GM21825 (cell line): Measurements from ENCODE around the gene PC.
"Not testable (repeated sequence)": the region's sequence is repeated elsewhere in the genome, so short reads cannot be mapped to it uniquely, and the experiment has no call there.

Experiments used
- ATAC-seq: cut with Tn5 transposase; IDR thresholded peaks from one replicate; pipeline ENCODE4 v1.9.1; 2021; ENCODE audit warnings: mild to moderate bottlenecking, moderate library complexity; ENCODE audit not compliant: unreplicated experiment

Gene PC

GRCh38 chr11:66979336-66979980, 21.3 kb upstream of the PC start:
- ATAC-seq: no peak

- no peak for ATAC-seq
Measured at GRCh38 chr11:66978717-66979116, 20.5 kb upstream of the PC start.

- ATAC-seq: no peak
Measured at GRCh38 chr11:66978229-66978628, 20.0 kb upstream of the PC start.

DNA sequence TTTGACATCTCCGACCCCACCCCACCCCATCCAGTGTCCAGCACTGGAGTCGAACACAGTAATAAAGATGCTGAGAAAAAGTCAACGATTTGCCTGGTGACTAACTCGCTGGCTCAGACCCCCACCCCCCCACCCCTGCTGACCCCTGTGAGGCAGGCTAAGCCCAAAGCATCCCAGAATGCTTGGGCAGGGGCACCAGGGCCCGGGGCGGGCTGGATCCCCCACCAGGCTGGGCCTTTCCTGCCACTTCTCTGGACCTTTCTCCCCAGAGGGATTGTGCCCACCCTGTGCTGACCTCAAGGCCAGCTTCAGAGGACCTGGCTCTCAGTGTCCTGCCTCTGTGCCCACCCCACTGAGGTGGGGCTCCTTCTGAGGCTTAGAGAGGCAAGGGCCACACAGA, 18.7 kb upstream of the PC start:
- no peak for ATAC-seq

DNA sequence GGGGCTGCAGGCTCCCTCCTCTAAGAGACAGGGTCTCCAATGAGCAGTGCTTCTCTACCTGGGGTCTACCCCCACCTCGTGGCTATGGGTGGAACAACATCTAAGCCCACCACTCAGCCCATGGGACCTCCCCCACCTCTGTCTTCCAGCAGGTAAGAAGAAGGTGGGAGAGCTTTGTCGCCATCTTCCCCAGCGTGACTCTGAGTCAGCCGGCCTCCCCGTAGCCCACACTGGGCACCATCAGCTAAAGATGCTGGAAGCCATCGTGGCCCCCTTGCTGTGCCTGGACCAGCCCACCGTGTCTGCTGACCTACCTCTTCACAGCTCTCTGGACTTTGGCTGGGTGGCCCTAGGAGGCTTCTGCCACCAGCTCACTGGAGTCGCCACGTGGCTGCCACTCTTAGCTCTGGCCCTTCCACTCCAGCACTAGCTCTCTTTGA, 17.9 kb upstream of the PC start:
- no peak for ATAC-seq

DNA sequence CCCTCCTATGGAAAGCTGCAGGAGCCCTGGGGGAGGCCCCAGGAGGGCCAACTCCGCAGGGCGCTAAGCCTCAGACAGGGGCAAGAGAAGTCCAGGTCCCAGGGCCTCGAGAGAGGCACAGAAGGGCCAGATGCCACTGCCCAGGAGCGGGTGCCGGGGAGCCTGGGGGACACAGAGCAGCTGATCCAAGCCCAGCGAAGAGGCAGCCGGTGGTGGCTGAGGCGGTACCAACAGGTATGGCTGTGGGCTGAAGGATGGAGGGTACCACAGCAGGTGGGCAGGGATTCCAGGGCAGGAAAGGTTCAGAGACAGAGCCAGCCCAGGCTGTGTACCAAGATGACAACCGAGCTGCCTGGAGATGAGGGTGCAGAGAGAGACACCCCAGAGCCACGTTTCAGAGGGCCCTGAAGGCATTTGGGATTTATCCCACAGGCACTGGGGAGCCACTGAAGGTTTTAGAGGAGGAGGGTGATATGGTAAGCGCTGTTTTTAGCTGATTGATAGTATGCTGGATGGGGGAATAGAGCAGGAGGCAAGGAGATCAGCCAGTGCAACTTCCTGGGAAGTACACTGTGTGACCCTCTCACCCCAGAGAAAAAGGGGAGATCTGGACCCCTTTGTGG, 17.3 kb upstream of the PC start:
- no peak for ATAC-seq

DNA sequence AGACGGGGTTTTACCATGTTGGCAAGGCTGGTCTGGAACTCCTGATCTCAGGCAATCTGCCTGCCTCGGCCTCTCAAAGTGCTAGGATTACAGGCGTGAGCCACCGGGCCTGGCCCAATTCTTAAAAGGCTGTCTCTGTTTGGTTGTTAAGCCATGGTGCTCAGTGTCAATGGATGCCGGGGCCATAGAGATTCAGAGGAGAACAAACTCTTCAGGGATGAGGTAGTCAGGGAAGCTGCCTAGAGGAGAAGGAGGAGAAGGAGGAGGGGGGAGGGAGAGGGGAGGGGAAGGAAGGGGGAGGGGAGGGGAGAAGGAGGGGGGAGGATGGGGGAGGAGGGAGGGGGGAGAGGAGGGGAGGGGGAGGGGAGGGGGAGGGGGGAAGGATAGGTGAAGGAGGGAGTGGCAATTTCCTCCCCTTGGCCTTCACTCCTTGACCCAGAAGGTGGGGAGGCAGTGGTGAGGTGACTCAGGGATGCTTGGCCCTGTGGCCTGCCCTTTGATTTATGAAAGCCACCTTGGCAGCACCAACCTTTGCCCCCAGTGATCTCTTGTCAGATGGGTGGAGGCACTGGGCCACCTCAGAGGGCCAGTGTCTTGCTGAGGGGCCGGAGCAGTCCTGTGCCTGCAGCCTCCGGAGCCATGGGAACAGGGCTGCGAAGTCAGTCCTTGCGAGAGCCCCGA, 16.7 kb upstream of the PC start, which contains the start of gene C11orf86:
Gene C11orf86 (plus strand): TSS at position 581 of the 681 bp plus-strand sequence. CDS start 59 bp downstream, at position 640.
- ATAC-seq: no peak

- no peak for ATAC-seq
Measured at GRCh38 chr11:66973956-66974580, 15.9 kb upstream of the PC start.

- ATAC-seq: no peak
Measured at GRCh38 chr11:66971488-66971887, 13.3 kb upstream of the PC start.

GRCh38 chr11:66970807-66971442, 12.7 kb upstream of the PC start:
- ATAC-seq: no peak

GRCh38 chr11:66970371-66970806, 12.2 kb upstream of the PC start:
- ATAC-seq: no peak

DNA sequence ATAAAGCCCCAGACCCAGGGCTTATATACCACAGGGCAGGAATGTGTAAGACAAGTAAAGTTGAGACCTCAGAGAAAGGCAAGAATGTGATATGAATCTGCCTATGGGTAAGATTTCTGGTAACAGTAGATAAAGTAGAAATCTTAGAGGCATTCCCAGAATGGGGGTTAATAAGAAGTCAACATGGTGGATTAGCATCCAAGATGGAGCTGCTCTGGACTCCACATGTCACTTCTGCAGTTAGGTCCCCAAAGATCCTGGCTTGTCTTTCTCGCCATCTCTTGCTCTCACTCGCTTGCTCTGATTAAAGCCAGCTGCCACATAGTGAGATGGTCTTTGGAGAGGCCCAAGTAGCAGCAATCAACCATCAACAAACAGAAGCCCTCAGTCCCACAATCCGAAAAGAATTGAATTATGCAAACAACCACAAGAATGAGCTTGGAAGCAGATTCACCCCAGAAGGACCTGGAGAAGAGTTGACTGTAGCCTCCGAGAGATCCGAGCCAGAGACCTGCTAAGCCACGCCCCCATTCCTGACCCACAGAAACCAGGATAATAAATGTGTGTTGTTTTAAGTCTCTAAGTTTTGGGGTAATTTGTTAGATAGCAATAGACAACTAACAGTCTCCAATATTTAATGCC, 11.5 kb upstream of the PC start:
- ATAC-seq: no peak

GRCh38 chr11:66967670-66968425, 9.7 kb upstream of the PC start:
- no peak for ATAC-seq

DNA sequence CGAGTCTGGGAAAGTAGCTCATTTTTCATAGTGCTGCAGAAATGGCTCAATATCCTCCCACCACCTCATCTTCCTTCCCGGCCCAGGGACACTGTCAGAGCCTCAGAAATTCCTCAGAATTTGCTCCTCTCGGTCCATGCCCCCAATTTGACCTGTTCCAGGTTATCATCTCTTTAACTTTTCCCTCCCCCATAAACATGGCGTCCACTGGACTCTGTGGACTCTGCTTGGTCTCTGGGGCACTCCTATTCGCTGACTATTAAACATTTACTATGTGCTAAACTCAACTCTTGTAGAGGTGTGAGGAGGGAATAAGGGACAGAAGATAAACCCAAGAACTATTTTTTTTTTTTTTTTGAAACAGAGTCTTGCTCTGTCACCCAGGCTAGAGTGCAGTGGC, 8.2 kb upstream of the PC start:
- no peak for ATAC-seq

DNA sequence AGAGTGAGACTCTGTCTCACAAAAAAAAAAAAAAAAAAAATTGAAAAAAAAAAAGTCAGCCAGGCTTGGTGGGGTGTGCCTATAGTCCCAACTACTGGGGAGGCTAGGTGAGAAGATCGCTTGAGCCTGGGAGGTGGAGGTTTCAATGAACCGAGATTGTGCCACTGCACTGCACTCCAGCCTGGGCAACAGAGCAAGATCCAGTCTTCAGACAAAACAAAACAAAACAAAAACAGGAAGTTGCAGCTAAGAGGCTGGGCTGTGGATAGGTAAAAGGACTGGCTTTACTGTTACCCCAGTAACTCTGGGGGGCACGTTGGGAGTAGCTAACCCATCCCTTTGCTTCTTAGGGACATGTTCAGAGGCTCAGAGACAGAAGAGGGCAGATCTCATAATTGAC, 6.3 kb upstream of the PC start:
- ATAC-seq: no peak

DNA sequence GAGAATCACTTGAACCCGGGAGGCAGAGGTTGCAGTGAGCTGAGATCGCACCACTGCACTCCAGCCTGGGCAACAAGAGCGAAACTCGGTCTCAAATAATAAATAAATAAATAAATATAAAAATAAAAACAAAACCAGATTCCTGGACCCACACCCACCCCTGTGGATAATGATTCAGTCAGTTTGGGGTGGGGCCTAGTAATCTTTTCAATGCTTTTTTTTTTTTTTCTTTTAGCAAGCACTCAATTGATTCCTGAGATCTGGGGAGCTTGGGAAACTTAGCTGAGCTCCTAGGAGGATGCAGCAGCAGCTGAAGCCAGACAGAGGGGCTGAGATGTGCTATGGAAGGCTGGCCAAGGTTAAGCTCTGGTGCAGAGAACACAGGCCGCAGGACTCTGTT, 4.6 kb upstream of the PC start:
- no peak for ATAC-seq

DNA sequence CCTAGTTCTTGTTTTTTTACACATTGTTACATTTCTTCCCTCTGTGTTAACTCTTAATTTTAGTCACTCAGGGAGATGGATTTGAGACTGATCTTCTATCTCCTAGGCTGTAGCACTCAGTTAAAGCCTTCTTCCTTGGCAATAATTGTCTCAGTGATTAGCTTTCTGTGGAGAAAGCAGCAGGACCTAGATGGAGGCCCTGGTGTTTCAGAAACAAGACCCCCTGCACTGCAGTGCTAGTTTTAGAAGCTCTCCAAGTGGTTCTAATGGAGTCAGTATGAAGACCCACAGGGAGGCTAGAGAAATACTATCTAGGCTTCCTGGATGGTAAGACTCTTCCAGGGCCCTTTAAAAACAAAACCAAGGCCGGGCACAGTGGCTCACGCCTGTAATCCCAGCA, 4.1 kb upstream of the PC start:
- ATAC-seq: no peak

DNA sequence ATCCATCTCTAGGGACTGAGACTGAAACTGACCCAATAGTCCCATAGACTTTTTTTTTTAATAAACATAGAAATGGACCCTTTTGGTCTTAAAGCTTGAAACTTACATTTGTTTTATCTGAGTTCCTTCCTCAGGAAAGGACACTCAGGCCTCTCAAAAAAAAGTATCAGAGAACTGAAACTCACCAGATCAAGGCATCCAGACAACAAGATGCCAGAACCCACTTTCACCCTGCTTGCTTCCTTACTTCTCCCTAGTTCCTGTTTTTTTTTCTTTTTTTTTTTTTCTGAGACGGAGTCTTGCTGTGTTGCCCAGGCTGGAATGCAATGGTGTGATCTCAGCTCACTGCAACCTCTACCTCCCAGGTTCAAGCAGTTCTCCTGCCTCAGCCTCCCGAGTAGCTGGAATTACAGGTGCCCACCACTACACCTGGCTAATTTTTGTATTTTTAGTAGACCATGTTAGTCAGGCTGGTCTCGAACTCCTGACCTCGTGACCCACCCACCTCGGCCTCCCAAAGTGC, 3.6 kb upstream of the PC start:
- not testable (repeated sequence) for ATAC-seq

DNA sequence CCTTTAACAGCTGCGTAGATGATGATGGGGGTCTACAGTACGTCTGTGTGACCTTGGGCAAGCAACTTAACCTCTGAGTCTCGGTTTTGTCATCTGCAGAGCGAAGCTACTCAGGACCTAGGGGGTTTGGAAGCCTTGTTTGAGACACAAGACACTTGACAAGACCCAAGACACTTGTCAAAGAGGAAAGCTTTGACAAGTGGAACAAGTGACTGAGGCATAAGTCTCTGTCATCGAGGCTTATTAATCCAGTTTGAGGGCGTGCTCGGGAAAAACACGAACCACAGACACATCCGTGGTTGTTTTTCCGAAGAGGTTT, 732 bp upstream of the PC start:
- ATAC-seq: no peak

- ATAC-seq: no peak
Measured at GRCh38 chr11:66957971-66958231, 282 bp downstream of the PC start.
